Activated T-cell treated with anti-CD3 and anti-CD28 coated beads, Interleukin-2, amount 50 U/mL, for 72 hours (primary cell): Measurements from ENCODE around the gene DUSP22. TPM values are rescaled to one million over a fixed set of nuclear protein-coding genes. Genes with fewer than 3 reads are reported as not detected.

ENCODE experiments used
- ATAC-seq, 2 donors: fragments of 150-1000 bp; cut with Tn5 transposase; replicated peaks in 1 of 2; 2 replicates each; pipeline ENCODE4 v1.10.0; 2021; ENCODE audit warnings: moderate library complexity in 2 of 2, mild to moderate bottlenecking in 1 of 2
- DNase-seq, 2 donors: peaks; one replicate each; pipeline ENCODE4 v3.0.0; 2021 to 2022; ENCODE audit warnings: mixed read lengths in 1 of 2
- H3K27ac Mint-ChIP-seq: one replicate; pipeline ENCODE4 v1.8.0; 2022; ENCODE audit warnings: mild to moderate bottlenecking, moderate library complexity, mixed read lengths
- H3K27me3 Mint-ChIP-seq: one replicate; pipeline ENCODE4 v1.8.0; 2022; ENCODE audit warnings: low read depth, mixed read lengths
- H3K36me3 Mint-ChIP-seq, 2 donors: one replicate each; pipeline ENCODE4 v1.8.0; 2022; ENCODE audit warnings: mixed read lengths in 2 of 2, mild to moderate bottlenecking in 1 of 2; ENCODE audit not compliant: insufficient read depth in 2 of 2
- H3K4me1 Mint-ChIP-seq: one replicate; pipeline ENCODE4 v1.8.0; 2022; ENCODE audit warnings: low read depth, mixed read lengths
- H3K4me3 Mint-ChIP-seq, 2 donors: one replicate each; pipeline ENCODE4 v1.8.0; 2022; ENCODE audit warnings: mild to moderate bottlenecking in 2 of 2, mixed read lengths in 2 of 2, moderate library complexity in 2 of 2
- H3K9me3 Mint-ChIP-seq, 2 donors: one replicate each; pipeline ENCODE4 v1.8.0; 2022; ENCODE audit warnings: mixed read lengths in 2 of 2
- total RNA-seq, 2 donors: library from RNA; stranded (reverse); gene quantifications; one replicate each; pipeline ENCODE4 v1.2.3, GENCODE V29; 2022

Gene DUSP22
- total RNA-seq, 2 donors from 2014 or later: 43.6 to 48.6 TPM

DNA sequence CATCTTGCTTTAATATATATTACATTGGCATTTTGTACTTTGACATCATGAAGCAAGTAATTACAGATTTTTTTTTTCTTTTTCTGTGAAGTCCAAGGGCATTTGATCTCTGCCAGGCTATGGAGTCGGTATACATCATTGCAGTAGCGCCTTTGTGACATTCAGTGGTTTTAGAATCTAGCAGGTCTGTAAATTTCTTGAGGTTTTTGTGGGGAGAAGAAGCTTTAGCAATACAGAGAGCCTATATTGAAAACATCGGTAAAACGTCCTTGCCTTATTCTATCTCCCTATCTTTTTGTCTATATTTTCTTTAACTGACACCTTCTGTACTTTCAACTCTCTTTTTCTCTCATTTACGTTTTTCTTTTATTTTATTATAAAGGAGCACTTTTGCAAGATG lies 47.2 kb downstream of the DUSP22 start:
- H3K9me3 Mint-ChIP-seq: no peaks in the 10 kb centered on the region
- H3K27me3 Mint-ChIP-seq: peaks cover 5% of the 10 kb centered on the region
- DNase-seq: no peak
- peak overlapping the region; percentile 45 to 62 for H3K4me3 Mint-ChIP-seq
- H3K27ac Mint-ChIP-seq: no peak overlapping the region
- ATAC-seq: peak; percentile 55 to 68
- peaks cover 58% of the 10 kb centered on the region for H3K4me1 Mint-ChIP-seq
- H3K36me3 Mint-ChIP-seq: peaks cover 0 to 4% of the 10 kb centered on the region in 2 donors

DNA sequence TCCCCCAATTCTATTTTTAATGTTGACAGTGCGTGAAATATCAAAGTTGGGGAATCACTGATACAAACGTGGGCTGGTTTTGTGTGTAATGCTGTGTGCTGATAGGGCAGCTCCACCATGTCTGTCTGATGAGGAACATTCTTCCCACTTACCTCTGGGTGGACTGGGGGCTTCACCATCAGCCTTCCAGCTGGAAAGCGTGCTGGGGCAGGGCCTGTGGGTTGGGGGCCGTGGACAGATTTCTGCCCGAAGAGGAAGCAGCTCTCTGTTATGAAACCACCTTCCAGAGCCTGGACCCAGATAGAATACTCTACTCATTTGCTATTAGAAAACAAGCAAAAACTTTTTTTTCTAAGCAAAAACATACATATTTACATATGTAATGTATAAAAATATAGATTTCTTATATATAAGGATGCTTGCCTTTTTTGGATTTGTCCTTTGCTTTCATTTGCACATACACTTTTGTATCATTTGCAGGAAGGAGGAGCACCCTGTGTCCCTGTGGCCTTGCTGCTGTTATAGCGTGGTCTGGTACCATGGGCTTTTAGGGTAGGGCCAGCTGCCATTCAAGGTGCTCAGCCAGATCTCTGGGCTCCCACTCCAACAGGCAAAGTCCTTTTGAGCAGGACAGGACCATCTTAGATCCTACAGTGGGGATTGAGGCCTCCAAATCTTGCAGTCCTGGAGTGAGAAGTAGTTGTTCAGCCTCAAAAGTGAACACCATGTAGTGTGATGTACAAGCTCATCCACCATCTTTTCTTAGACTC lies 48.1 kb downstream of the DUSP22 start:
- H3K4me3 Mint-ChIP-seq: peak overlapping the region; percentile 45 to 62
- DNase-seq (no peak), ATAC-seq (no peak)
- no peaks in the 10 kb centered on the region for H3K9me3 Mint-ChIP-seq
- H3K4me1 Mint-ChIP-seq: peaks cover 58% of the 10 kb centered on the region
- no peak overlapping the region for H3K27ac Mint-ChIP-seq
- peaks cover 0 to 4% of the 10 kb centered on the region in 2 donors for H3K36me3 Mint-ChIP-seq
- peaks cover 5% of the 10 kb centered on the region for H3K27me3 Mint-ChIP-seq

GRCh38 chr6:340991-341827 lies 48.9 kb downstream of the DUSP22 start:
- Mint-ChIP-seq H3K4me1 (peaks cover 56% of the 10 kb centered on the region), H3K27me3 (peaks cover 5% of the 10 kb centered on the region), H3K36me3 (peaks cover 0 to 4% of the 10 kb centered on the region in 2 donors), H3K27ac (no peak overlapping the region), H3K9me3 (no peaks in the 10 kb centered on the region), H3K4me3 (peak overlapping the region; percentile 39 to 47)
- DNase-seq: no peak
- ATAC-seq: peak in 1 of 2 donors; percentile 2

DNA sequence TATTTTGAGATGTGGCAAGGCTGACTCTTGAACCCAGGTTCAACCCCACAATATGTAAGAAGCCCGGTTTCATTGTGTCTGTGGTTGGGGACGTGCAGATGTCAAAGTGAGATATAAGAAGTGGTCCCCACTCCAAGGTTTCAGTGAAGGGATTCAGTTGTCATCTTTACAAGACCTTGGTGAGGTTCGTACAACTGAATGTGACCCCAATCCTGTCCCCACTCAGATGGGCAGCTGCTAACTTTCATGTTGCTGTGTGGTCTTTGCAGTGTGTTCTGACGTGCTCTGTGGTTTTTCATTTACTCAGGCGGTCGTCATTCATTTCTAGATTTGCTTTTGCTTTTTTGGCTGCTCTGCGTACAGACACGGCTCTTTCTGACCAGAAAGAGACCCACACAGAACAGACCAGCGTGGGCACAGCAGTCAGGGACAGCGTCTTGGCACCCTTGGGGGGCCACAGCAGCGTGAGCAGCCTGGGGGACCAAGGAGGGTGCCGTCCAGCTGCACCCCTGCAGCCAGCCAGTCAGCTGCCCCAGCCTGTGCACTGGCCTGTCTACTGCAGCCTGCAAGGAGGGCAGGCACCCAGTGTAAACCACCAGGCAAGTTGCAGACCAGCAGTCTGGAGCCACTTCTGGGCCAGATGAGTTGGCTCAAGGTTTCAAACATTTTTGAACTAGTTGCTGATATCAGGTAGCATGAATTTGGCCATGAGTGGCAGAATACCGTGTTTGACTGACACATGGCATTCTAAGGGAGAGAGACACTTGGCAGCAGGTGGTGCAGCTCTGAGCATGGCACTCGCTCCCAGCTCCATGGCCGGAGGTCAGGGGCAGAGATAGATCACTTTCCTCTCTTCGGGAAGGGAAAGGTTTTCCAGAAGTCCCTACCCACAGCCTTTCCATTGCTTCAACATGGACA lies 49.9 kb downstream of the DUSP22 start:
- ATAC-seq: peak; percentile 63 to 65
- H3K27ac Mint-ChIP-seq: no peak overlapping the region
- H3K36me3 Mint-ChIP-seq: peaks cover 0 to 4% of the 10 kb centered on the region in 2 donors
- peak; percentile 31 to 41 for DNase-seq
- H3K4me1 Mint-ChIP-seq: peaks cover 47% of the 10 kb centered on the region
- no peaks in the 10 kb centered on the region for H3K9me3 Mint-ChIP-seq
- H3K27me3 Mint-ChIP-seq: peaks cover 5% of the 10 kb centered on the region
- peak overlapping the region; percentile 39 to 47 for H3K4me3 Mint-ChIP-seq

DNA sequence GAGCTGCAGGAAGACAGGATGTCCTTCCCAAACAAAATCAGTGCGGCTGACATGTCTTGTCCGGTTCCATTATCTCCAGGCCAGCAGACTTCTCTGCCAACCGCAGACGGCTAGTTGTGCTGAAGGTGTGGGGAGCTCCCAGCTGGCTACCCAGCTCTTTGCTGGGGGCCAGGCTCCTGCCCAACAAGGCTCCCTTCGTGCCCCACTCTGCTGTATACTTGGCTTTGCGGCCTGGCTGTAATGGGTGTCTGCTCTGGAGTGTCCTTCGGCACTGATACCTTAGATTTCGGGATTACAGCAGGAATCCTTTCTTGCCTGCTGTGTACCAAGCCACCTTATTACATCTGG lies 50.5 kb downstream of the DUSP22 start:
- H3K4me1 Mint-ChIP-seq: peaks cover 40% of the 10 kb centered on the region
- H3K4me3 Mint-ChIP-seq: no peak overlapping the region
- ATAC-seq (no peak), DNase-seq (no peak)
- H3K36me3 Mint-ChIP-seq: peaks cover 0 to 7% of the 10 kb centered on the region in 2 donors
- no peak overlapping the region for H3K27ac Mint-ChIP-seq
- no peaks in the 10 kb centered on the region for H3K9me3 Mint-ChIP-seq
- peaks cover 4% of the 10 kb centered on the region for H3K27me3 Mint-ChIP-seq

DNA sequence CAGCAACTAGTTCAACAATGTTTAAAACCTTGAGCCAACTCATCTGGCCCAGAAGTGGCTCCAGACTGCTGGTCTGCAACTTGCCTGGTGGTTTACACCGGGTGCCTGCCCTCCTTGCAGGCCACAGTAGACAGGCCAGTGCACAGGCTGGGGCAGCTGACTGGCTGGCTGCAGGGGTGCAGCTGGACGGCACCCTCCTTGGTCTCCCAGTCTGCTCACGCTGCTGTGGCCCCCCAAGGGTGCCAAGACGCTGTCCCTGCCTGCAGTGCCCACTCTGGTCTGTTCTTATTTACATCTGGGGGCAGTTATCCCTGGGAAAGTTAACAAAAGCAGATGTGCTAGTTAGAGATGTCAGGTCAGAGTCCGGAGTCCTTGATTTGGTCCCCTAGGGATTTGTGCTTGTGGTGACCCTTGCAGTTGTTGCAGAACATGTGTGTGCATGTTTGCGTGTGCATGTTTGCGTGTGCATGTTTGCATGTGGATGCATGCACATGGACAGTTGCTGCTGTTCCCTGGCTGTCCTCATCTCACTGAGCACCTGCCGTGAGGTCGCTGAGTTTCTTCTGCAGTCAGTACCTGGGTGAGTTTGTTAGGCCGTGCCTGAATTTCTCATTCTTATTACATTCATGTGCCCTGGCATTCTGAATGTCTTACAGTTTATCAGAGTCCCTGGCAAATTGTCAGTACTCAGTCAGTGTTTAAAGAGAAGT lies 51.1 kb downstream of the DUSP22 start:
- no peak overlapping the region for H3K27ac Mint-ChIP-seq
- ATAC-seq (no peak), DNase-seq (no peak)
- no peak overlapping the region for H3K4me3 Mint-ChIP-seq
- H3K36me3 Mint-ChIP-seq: peaks cover 0 to 7% of the 10 kb centered on the region in 2 donors
- peaks cover 36% of the 10 kb centered on the region for H3K4me1 Mint-ChIP-seq
- H3K9me3 Mint-ChIP-seq: no peaks in the 10 kb centered on the region
- no peaks in the 10 kb centered on the region for H3K27me3 Mint-ChIP-seq

DNA sequence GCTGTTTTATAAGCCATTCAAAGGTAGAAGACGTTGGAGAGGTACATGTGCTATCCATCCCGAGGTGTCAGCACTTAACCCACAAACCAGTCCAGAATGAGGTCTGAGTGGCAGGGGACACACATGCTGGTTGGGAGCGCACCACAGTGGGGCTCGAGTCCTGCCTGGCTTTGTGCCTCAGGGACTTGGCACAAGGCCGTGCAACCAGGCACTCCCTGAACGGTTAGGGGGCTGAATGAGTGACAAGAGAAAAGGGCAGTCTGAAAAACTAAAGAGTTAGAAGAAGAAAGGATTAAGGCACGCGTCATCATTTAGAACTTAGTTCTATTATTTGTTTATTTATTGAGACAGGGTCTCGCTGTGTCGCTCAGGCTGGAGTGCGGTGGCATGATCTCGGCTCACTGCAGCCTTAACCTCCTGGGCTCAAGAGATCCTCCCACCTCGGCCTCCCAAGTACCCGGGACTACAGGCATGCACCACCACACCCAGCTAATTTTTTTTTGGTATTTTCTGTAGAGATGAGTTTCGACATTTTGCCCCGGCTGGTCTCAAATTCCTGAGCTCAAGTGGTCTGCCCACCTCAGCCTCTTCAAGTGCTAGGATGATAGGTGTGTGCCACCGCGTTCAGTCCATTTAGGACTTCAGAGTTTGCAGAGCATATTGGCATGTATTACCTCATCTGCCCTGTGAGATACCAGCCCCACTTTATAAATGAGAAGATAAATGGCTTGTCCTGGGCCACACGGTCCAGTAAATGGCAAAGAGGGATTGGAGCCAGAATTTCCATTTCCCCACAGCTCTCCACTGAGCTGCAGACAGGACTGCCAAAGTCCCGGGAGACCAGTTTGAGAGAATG lies 51.9 kb downstream of the DUSP22 start:
- no peak for ATAC-seq
- Mint-ChIP-seq H3K27me3 (no peaks in the 10 kb centered on the region), H3K4me3 (no peak overlapping the region), H3K4me1 (peaks cover 29% of the 10 kb centered on the region), H3K27ac (no peak overlapping the region), H3K36me3 (peaks cover 0 to 12% of the 10 kb centered on the region in 2 donors), H3K9me3 (no peaks in the 10 kb centered on the region)
- DNase-seq: no peak

GRCh38 chr6:344816-345340 lies 52.6 kb downstream of the DUSP22 start:
- Mint-ChIP-seq H3K27me3 (no peaks in the 10 kb centered on the region), H3K4me3 (no peak overlapping the region), H3K4me1 (peaks cover 22% of the 10 kb centered on the region), H3K36me3 (peaks cover 0 to 12% of the 10 kb centered on the region in 2 donors), H3K27ac (no peak overlapping the region), H3K9me3 (no peaks in the 10 kb centered on the region)
- ATAC-seq (no peak), DNase-seq (no peak)

DNA sequence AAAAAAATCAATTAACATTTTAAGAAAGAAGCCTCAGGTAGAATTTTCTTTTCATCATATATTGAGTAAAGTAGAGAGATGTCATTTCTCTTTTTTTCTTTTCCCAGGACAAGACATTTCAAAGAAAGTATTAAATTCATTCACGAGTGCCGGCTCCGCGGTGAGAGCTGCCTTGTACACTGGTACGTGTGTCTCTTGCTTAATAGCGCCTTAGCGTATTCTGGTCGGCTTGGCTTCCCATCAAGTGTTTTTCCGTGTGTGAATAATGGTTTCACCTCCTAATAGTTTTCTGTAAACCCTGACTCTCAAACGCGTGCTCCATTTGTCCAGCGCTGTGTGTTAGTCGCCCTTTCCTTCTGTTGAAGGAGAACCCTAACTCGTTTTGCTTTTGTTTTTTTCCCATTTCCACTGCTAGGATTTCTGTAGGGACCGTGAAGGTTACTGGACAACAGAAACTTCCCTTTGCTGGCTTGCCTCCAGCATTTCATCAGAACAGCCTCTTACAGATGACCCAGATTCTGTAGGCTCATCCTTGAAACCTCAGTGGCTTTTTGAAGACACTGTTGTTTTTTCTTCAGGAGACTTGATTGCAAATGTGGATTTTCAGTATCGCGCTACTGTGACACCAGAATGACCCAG lies 53.6 kb downstream of the DUSP22 start:
- DNase-seq (no peak), ATAC-seq (no peak)
- no peak overlapping the region for H3K27ac Mint-ChIP-seq

DNA sequence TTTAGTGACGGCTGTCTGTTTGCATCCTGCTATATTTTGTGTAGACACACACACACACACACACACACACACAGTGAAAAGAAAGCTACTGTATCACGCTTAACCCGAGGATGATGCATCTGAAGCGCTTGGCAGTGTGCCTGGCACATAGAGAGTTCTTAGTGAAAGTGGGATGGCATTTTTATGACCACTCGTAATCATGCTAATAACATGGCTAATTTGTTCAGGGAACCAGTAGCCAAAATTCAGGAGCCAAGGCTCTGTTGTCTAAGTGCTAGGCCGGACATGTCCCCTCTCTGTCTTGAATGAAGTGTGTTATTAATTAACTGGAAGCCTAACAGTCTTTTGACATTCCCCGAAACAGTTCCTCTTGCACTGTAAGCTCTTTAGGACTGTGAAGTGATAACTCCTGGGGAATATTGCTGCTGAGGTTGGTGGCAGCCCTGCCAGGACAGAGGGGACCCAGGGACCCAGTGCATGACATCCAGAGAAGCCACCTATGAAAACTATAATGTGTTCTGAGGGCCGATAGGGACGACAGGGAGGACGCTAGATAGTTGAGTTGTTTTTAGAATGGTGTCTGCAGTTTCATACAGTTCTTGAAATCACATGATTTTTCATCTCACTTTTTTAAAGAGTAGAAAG lies 54.2 kb downstream of the DUSP22 start:
- ATAC-seq: no peak
- Mint-ChIP-seq H3K9me3 (no peaks in the 10 kb centered on the region), H3K27ac (no peak overlapping the region), H3K4me3 (no peak overlapping the region), H3K4me1 (peaks cover 9% of the 10 kb centered on the region), H3K27me3 (no peaks in the 10 kb centered on the region), H3K36me3 (peaks cover 0 to 11% of the 10 kb centered on the region in 2 donors)
- DNase-seq: no peak

More for the DNA sequence above, 53.6 kb downstream of the DUSP22 start:
- H3K4me1 Mint-ChIP-seq: peaks cover 13% of the 10 kb centered on the region
- peaks cover 0 to 12% of the 10 kb centered on the region in 2 donors for H3K36me3 Mint-ChIP-seq
- no peak overlapping the region for H3K4me3 Mint-ChIP-seq
- H3K9me3 Mint-ChIP-seq: no peaks in the 10 kb centered on the region
- no peaks in the 10 kb centered on the region for H3K27me3 Mint-ChIP-seq

- no peaks in the 10 kb centered on the region for H3K27me3 Mint-ChIP-seq
- DNase-seq: no peak
- no peak overlapping the region for H3K27ac Mint-ChIP-seq
- no peaks in the 10 kb centered on the region for H3K9me3 Mint-ChIP-seq
- peaks cover 3% of the 10 kb centered on the region for H3K4me1 Mint-ChIP-seq
- H3K36me3 Mint-ChIP-seq: peaks cover 0 to 8% of the 10 kb centered on the region in 2 donors
- ATAC-seq: no peak
- H3K4me3 Mint-ChIP-seq: no peak overlapping the region
These were observed 54.9 kb downstream of the DUSP22 start for GRCh38 chr6:347232-347631.
